SK-N-MC (cell line): ENCODE measurements around the gene GPR135.

ENCODE experiments used
- DNase-seq: peaks from one replicate; pipeline ENCODE4 v3.0.0-alpha.2; 2011; ENCODE audit warnings: low read depth, low spot score
- H3K27ac ChIP-seq: fragments of 200-600 bp; sonication (generic); 2 replicates; pipeline ENCODE4 v1.5.1; 2016; ENCODE audit warnings: mixed run types
- H3K36me3 ChIP-seq: fragments of 200-600 bp; sonication (generic); 2 replicates; pipeline ENCODE4 v1.6.1; 2017; ENCODE audit warnings: antibody characterized with exemption, low read length, mixed read lengths; ENCODE audit not compliant: insufficient read depth
- H3K4me3 ChIP-seq: fragments of 200-600 bp; sonication (generic); 2 replicates; pipeline ENCODE4 v1.5.1; 2016
- H3K9ac ChIP-seq: fragments of 200-600 bp; sonication (generic); 2 replicates; pipeline ENCODE4 v1.8.0; 2017; ENCODE audit warnings: mixed run types, mixed read lengths; ENCODE audit not compliant: insufficient read length
- H3K9me3 ChIP-seq: fragments of 200-600 bp; sonication (generic); 2 replicates; pipeline ENCODE4 v1.6.1; 2017; ENCODE audit warnings: low read depth, mild to moderate bottlenecking, antibody characterized with exemption, low read length, moderate library complexity, mixed read lengths
- EZH2 ChIP-seq: fragments of 200-600 bp; sonication (generic); IDR thresholded peaks from one replicate; pipeline ENCODE4 v1.6.1; 2017; ENCODE audit warnings: antibody characterized with exemption
- FOXP2 ChIP-seq: optimal IDR thresholded peaks from 2 replicates; pipeline ENCODE3; 2011; ENCODE audit warnings: mild to moderate bottlenecking, moderate library complexity; ENCODE audit not compliant: insufficient read depth; ENCODE audit errors: extremely low read length, control extremely low read depth
- POLR2AphosphoS5 ChIP-seq: IDR thresholded peaks from 2 replicates; pipeline ENCODE4 v1.6.1; 2012; ENCODE audit warnings: mild to moderate bottlenecking, low read depth, low read length, borderline replicate concordance

The GPR135 gene

DNA sequence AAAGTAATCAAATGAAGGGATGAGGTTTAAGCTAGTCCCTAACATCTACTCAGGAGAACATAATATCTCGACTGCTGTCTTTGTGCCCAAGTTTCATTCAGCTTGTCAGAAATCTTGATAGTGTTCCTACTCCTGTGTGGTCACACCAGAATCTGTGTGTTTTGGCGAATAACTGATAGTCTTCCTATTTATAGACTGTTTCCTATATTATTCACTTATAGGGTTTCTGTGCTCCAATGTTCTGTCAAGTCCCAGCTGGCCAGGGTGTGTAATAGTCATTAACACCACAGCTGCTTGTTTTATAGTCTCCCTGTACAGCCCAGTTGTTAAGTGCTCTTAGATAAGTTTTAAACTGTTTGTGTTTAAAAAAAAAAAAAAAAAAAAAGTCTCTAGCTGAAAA is 45.9 kb downstream of the GPR135 start:
- TF ChIP-seq POLR2AphosphoS5 (no peak), FOXP2 (no peak), EZH2 (no peak)
- H3K36me3 ChIP-seq, result no peaks in the 10 kb centered on the region
- DNase-seq, result no peak
- no peaks in the 10 kb centered on the region for H3K9me3 ChIP-seq
- no peak overlapping the region for H3K4me3 ChIP-seq
- no peak overlapping the region for H3K27ac ChIP-seq
- H3K9ac ChIP-seq, result no peak overlapping the region

DNA sequence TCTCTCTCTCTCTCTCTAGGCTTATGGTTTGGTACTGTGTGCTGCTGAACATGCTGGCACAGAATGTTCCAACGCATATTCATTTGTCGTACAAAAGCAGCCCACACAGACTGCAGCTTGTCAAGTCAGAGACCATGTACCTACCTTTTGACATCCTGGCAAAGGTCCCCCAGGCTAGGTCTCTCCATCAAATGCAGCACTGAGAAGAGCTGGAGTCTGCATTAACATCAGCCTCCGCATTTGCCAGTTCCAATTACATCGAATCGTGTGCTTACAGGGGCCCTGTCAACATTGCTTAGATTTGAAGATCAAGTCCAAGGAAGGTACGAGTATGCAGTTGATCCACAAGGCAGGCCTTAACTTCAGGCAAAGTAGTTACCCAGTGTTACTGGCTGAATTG is 47.9 kb downstream of the GPR135 start:
- H3K27ac ChIP-seq, result no peak overlapping the region
- TF ChIP-seq EZH2, result no peak
- no peaks in the 10 kb centered on the region for H3K36me3 ChIP-seq
- no peak for DNase-seq
- no peaks in the 10 kb centered on the region for H3K9me3 ChIP-seq
- H3K4me3 ChIP-seq, result no peak overlapping the region
- H3K9ac ChIP-seq, result no peak overlapping the region

DNA sequence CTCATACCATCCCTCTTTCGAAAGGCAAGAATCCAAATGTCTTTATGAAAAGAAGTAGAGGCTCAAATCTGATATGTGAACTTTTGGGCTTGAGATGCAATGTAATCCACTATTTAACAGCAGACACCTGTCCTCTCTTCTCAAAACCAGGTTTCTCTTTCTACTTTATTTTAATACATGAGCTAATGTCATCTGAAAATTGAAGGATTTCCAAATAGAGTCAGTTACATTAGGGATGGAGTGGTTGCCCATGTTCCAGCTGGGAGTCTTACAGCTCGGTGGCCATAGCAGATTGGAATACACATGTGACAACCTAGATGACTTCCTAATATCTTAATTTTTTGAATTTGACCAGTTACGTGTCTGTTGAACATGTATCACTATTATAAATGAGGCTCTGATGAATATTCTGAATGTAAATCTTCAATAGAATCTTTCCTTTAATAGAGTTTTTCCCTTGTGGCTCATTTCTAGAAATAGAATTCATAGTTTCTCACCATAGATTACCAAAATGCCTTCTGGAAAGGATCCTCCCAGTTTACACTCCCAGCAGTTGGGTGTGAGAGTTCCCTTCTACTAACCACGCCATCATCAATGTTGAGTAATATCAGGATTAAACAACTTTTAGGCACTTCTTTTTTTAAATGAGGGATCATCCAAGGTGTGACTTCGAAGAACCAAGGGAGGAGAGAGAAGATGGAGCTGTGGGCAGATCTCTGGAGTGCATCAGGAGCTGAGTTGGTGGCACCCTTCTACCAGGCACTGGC is 49.2 kb downstream of the GPR135 start:
- TF ChIP-seq FOXP2 (no peak), EZH2 (no peak), POLR2AphosphoS5 (no peak)
- Histone ChIP-seq H3K4me3 (no peak overlapping the region), H3K9ac (no peak overlapping the region), H3K9me3 (no peaks in the 10 kb centered on the region), H3K27ac (no peak overlapping the region), H3K36me3 (no peaks in the 10 kb centered on the region)
- DNase-seq, result no peak
